Globus pallidus (tissue), 1 donor: ENCODE data around the gene POPDC2.

Experiments
- DNase-seq: peaks from one replicate; pipeline ENCODE4 v3.0.0-alpha.2; 2015; ENCODE audit warnings: low spot score

The POPDC2 gene

DNA sequence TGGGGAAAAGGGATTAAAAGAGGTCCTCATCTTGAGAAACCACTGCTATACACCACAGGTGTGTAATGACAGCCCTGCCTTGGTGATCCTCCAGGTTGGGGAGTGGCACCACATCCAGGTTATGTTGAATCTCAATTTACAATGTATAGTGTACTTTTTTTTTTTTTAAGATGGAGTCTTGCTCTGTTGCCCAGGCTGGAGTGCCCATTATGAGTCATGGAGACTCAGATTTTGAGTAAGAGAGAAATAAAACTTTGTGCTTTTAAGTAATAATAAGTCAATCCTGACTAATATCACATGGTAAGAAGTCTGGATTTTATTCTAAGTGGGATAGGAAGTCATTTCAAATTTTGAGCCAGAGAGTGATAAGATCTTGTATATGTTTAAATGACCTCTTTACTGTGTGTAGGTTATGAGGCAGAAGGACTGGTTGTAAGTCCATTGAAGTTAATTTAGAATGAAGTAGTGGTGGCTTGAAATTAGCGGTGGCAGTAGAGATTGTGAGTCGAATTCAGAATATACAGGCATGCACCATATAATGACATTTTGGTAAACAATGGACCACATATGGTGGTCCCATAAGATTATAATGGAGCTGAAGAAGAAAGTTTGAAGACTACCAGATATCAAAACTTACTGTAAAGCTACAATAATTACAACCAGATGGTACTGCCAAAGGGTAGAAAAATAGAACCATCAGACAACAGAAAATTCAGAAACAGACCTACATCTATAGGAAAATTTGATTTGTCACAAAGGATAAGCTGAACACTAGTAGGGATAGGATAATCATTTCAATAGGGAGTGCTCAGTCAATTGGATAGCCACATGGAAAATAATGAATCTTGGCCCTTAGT is 20.7 kb downstream of the POPDC2 start:
- DNase-seq = no peak

DNA sequence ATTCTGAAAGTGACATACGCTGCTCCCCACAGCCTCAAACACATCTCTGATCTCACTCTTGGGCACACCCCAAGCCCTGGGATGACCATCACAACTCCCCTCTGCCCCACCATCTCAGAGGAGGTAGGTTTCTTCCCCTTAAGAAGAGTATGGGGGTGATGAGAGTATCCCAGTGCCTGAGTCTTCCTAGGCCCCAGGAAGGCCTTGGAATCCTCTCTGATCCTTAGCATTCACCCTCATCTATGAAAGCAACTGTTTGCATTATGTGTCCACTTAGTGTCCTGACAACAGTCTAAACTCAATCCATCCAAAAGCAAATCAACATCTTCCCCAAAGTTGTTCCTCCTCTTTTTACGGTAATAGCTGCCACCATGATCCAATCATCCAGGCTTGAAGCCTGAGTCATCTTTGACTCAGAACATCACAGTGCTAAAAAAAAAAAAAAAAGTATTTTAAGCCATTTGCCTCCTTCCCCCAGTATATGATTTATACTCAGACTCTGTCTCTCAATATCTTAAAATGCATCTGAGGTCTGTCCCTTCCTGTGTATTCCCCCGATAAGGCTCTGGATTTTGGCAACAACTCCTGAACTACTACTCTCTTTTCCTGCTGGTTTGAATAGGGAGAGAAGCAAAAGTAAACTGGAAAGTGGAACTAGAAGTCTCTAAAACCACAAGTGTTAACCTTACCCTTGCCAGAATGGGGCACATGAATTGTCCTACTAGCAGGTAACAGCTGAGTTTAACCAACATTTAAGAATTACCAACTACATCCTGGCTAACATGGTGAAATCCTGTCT is 22.5 kb downstream of the POPDC2 start:
- DNase-seq = no peak

DNA sequence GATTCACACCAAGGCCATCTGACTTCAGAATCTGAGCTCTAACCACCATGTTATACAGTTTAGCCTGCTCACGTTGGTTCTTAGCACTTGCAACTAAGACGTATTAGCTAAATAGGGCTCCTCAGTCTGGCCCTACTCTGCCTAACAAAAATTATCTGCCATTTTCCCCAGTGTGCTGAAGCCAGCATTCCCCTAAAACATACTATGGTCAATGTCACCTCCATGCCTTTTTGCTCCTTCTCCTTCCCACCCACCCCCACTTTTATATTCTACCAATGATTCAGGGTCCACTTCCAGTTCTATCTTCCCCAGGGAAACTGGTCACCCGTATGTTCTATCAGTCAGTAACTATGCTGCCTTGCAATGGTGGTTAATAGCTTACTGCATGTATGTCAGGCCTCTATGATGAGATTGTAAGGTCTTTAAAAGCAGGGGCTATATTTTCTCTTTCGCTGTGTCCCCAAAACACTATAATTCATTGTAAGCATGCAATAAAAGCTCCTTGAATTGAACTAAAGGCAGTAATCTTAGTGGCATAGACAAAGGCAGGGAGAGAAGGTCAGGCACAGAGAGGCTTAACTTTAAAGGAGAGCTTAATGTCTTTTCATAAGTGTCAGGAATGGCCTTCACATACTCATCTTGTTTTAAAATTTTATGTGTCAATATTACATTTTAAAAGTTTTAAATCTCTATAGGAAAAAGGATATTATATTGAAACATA is 23.3 kb downstream of the POPDC2 start:
- DNase-seq = no peak

DNA sequence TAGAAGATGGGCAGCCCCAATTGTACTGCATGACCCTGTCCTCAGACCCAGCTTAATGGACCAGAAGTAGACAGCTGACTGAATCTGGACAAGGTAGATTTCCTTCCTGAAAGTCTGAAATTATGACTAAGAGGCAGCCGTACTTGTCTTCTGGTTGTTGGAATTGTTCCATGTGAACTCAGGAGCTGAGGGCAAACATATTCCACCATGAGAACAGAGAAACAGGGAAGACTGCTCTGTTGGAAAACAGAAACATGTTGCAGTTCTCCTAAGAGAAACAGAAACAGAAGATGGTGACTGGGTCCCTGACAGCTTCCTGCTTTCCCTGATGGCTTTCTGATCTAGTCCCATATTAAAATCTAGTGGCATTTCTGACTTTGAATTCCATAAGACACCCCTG is 24.1 kb downstream of the POPDC2 start:
- DNase-seq = no peak

DNA sequence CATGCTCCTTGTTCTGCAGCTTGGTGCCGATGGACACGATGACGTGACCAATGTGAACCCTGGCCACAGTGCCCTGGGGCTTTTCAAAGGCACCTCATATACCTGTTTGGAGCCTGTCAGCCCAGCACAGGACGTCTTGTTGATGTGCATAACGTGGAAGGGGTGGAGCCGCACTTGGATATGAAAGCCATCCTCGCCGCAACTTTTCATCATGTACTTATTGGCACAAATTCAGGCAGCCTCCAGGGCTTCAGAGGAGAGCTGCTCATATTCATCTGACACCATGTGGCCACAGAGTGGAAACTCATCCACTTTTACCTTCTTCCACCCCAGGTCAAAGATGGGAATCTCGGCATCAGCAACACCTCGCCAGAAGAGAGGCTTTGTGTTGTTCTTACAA is 24.7 kb downstream of the POPDC2 start:
- no peak for DNase-seq

DNA sequence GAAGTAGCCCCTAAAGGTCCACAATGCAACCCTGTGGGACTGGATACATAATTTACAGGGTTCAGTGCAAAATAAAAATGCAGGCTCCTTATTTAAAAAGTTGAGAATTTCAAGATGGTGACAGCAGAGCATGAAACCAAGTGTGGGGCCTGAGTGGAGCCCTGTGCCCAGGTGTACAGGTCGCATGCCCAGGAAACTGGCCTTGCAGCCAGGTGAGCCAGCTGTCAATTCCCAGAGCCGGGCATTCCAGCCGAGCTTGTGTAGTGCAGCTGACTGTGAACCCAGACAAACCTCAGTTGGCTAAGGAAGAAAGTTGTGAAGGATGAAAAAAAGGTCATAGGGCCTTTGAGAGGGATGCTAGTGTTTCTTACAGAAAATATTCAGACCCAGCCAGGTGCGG is 27.6 kb downstream of the POPDC2 start:
- DNase-seq = no peak

DNA sequence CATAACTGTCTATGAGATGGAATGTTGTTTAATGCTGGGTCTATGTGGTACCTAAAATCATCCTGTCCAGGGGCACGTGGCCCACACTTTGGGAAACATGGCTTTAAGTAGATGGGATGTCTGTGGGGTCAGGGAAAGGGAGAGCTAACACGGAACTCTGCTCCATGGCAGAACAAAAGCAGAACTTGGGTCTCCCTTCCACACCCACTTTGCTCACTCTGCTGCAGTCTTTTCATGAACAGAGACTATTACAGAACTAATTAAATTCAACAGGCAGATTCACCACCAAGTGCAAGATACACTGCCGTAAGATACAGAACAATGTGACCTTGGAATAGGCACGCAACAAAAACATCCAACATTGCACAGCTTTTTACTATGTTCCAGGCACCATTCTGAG is 28.2 kb downstream of the POPDC2 start:
- DNase-seq = no peak

DNA sequence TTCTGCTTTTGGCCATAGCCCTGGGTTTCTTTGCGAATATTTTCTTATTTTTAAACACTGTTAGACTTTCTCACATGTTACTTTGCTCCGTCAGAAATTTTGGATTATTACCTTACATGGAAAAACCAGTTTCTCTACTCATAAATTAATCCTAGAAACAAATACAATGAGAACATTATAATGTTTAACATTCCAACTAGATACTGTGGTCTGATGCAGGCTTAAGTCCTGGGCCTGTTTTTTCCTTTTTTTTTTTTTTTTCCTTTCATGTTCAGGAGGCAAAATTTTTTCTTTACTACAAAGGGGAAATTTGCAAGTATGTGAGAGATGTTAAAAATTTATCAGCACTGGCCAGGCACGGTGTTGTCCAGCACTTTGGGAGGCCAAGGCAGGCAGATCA is 28.9 kb downstream of the POPDC2 start:
- DNase-seq = no peak

DNA sequence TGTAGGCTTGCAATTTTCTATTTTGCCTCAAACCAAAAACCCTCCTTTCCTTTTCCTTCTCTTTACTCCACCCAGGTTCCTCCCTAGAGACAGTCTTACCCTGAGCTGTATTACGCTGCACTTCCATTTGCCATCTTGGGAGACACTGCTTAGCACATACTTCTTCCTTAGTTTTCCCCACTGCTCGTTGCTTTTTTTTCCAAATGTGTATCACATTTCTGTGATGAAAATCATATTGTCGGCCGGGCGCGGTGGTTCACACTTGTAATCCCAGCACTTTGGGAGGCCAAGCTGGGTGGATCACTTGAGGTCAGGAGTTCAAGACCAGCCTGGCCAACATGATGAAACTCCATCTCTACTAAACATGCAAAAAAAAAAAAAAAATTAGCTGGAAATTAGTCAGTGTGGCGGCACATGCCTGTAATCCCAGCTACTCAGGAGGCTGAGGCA is 29.5 kb downstream of the POPDC2 start:
- DNase-seq = no peak

DNA sequence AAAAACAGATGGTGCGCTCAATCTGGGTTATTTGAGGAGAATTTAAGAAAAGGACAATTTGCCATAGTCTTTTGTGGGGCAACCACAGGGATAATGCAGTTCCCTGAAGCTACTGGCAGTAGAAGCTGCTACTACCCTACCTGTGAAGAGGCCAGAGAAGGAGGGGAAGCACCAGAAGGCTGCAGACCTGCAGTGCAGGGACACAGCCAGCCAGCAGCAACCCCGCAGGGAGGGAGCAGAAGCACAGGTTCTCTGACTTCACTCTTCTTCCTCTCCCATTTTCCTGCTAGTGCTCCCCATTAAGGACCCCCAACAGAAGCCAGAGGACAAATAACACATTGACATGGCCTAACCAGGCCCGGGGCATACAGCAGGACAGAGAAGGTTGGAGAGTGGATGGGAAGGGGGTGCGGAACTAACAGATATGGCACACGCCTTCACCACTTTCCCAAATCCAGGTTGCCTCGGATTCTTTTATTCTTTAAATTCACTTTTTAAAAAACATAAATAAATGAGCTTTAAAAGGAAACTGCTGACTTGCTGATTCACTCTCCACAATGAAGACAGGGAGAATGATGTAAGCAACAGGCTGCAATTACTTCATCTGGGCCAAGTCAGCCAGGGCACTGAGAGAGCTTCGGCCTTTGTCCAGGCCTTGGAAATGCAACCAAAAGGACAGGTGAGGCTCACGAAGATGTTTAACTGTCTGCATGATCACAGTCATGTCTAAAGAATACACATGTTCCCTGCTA is 30.1 kb downstream of the POPDC2 start:
- DNase-seq = no peak

DNA sequence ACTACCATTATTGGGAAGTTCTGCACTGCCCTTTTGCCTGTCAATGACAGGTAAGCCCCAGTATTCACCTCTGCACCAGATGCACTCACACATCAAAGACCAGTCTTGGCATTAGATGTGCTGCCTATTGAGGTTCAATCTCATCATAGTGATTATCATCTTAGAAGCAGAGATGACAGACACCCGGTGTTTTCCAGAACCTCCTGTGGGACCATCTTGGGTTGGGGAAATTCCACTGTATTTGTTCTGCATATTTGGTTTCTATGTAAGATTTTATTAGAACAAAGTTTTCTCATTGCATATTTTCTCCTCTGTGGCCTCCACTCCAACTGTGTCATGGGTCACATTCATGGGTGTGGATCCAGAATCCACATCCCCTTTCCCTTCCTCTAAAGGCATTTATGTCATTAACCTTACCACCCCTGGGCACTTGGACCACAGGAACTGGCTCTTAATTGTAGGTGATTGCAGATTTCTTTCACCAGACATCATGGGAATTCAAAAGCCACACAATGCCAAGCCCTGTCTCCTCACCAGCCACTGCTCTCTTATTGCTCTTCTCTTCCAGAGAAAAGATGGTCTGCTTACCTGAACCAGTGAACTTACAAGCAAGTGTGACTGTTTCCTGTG is 31.5 kb downstream of the POPDC2 start:
- no peak for DNase-seq

DNA sequence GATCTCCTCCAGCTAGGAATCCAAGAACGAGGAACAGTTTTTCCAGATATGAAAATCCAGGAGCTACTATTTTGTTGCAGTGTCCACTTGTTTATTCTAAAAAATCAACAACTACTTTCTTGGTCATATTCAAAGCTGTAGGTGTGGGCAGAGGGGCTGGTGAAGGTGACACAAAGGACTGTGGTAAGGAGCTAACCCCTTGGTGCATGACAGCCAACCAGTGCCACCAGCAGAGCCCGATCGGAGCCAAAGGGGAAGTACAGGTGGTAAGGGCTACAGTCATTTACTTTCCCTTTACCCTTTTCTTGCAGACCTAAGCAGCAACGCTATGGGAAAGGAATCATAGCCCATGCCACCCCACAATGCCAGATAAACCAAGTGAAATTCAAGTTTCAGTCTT is 32.0 kb downstream of the POPDC2 start:
- DNase-seq = no peak

DNA sequence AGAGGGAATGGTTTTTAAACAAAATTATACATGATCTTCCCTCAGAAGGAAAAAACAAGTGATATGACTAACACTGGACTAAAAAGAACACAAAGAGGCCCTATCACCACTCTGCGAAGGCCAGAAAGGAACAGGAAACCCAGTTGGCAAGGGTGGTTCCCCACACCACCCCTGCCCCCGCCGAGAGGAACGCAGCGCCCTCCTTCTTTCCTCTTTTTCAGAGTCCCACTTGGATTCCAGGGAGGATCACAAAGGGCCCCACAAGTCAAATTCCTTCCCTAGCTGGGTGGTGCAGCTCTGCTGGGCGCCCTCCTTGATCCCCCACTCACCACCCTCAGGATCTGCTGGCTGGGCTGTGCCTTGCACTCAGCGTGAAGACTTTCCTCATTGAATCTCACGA is 32.9 kb downstream of the POPDC2 start:
- peak; percentile 11 for DNase-seq

DNA sequence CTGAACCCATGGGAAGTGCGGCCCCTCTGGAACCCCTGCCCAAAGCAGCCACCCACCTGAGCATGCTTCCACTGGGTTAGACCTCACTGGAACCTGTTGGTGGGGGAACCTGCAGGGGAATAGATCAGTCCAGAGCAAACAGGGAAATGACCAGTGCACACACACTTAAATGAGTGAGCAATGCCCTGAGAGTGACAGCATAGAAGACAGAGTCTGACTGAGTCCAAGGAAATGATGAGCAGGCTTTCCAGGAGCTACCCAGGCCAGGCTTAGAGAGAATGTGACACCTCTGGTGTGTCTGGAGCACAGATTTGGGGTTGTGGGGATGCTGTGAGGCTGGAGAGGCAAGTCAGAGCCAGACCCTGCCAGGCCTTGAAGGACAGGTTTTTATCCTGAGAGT is 34.2 kb downstream of the POPDC2 start:
- DNase-seq = no peak

DNA sequence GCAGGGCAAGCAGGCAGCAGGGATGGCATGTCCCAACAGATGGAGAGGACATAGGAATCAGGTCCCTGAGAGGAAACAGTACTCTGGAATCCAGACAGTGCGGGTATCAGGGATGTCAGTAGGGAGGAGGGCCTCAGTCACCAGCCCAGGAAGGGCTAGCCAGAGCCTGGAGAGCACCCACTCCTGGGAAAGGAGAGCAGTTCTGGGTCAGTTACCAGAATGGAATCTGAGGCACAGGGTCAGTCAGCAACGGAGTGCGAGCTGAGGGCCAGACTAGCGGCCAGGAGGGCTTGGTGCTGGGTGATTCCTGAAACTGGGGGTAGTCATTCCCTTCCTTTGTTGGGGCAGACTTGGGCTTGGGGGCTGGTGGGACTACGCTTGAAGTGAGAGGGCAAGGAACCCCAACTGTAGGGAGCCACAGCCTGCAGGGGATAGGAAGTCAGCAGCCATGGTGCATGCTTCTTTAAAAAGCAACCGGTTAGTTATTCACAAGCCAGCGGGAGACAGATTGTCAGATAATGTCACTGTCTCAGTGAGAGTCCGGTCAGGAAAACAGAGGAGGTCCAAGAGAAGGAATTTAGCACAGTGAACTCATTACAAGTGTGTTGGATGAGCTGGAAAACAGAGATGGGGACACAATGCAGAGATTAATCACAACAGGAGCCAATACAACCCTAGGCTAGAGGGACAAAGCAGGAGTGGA is 34.8 kb downstream of the POPDC2 start:
- no peak for DNase-seq

DNA sequence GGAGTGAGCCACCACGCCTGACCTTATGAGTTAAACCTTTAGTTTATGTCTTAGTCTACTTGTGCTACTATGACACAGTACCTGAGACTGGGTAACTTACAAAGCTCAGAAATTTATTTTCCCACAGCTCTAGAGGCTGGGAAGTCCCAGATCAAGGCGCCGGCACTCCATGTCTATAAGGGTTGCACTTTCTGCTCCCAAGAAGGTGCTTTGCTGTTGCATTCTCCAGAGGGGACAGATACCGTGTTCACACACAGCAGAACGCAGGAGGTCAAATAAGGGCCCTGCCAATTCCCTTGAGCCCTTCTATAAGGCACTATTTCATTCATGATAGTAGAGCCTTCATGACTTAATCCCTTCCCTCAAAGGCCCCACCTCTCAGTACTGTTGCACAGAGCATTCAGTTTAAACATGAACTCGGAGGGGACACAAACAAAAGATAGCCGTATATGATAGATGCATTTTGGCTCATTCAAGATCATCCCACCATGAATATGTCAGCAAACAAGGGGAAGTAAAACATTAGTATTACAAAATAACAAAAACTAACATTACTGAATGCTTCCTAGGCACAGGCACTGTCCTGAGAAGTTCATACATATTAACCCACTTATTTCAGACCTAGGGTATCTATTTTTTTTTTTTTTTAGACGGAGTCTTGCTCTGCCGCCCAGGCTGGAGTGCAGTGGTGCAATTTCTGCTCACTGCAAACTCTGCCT is 36.2 kb downstream of the POPDC2 start:
- DNase-seq = no peak

DNA sequence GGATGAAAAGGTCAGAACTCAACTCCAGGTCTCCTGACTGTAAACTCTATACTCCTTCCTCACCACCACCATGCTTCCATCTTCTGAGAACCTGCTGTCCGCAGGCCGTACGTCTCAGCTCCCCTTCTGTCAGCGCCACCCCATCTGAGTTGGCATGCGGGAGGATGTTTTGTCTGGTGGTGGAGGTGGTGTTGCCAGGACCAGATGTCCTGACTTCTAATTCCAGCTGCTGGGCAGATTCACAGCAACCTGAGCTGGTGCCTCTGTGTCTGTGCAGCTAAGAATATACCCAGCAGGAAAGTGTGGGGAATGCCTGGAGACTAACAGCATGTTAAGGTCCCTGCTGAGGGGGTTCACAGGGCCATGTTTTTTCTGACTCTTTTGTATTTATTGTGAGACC is 39.5 kb downstream of the POPDC2 start:
- no peak for DNase-seq

DNA sequence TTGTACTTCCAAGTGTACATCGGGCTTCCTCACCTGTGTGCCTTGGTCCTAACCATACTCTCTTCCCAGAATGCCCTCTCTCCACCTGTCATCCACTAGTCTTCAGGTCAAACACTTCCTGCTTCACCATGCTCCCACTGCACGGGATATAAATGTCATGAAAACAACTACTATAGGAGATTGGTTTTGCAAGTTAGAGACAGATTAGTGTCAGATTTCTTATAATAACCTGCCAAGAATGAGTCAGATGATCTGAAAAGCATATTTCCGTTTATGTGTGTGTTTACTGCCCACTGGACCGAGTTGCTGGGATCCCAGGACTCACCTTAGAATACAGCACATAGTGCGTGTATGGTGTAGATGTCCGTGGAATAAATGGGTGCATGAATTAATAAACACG is 41.3 kb downstream of the POPDC2 start:
- DNase-seq = no peak

DNA sequence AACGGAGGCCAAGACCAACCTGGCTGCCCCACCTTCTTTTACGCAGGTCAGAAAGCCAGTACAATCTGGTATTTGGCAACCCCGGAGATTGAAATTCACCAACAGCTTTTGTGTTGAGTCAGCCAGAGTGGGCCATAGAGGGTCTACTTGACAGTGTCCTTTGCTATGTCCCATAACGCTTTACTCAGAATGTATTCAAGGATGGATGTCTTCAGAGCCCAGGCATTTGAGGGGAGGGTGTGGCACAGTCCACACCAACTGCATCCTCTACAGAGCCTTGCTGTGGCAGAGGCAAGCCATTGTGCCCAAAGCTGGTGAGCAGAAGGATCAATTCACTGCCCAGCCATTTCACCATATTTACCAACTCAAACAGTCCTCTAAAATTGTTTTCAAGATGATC is 44.3 kb downstream of the POPDC2 start:
- DNase-seq = no peak

DNA sequence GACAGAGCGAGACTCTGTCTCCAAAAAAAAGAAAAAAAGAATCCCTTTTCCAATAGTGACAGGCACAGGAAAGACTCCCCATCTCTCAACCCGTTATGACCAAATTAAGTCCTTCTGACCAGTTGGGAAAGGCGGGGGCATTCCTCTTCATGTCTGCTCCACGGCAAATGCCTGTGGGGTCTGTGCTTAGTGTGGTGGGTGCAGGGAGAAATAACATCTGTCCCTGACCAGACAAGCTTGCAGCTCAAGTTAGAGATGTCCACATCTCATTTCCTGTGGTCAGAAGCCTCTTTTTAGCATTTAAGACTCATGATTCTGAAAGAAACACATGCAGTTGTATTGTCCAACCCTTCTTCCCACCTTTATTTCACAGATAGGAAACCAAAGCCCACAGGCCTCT is 46.5 kb downstream of the POPDC2 start:
- DNase-seq = no peak
